CD14-positive monocyte (primary cell): ENCODE data around the gene LGALSL. TPM values are rescaled to one million over a fixed set of nuclear protein-coding genes. Genes with fewer than 3 reads are reported as not detected.

Source experiments
- DNase-seq, 3 donors: peaks; one replicate each; pipeline ENCODE4 v3.0.0-alpha.2; 2011 to 2022
- H2AFZ ChIP-seq: 2 replicates; pipeline ENCODE4 v1.6.0; 2012; ENCODE audit warnings: mild to moderate bottlenecking, low read depth, low read length, inconsistent platforms; ENCODE audit not compliant: insufficient read depth, poor library complexity, severe bottlenecking
- H3K27ac ChIP-seq, 2 donors: 1 replicate in 1 of 2; 2 replicates in 1 of 2; pipeline ENCODE4 v1.5.1; 2012 to 2013; ENCODE audit warnings: low read length in 2 of 2, control low read depth in 1 of 2, inconsistent platforms in 1 of 2, low read depth in 1 of 2, mild to moderate bottlenecking in 1 of 2
- H3K27me3 ChIP-seq, 2 donors: one replicate each; pipeline versions ENCODE4 v1.6.0 to v1.6.1; 2011 to 2013; ENCODE audit warnings: low read length in 2 of 2; ENCODE audit not compliant: control insufficient read depth in 2 of 2, insufficient read depth in 2 of 2
- H3K36me3 ChIP-seq, 2 donors: replicated peaks in 1 of 2; 1 replicate in 1 of 2; 2 replicates in 1 of 2; pipeline versions ENCODE4 v1.5.1 to v1.6.1; 2012 to 2013; ENCODE audit warnings: low read length in 2 of 2, control low read depth in 1 of 2, inconsistent platforms in 1 of 2, mild to moderate bottlenecking in 1 of 2; ENCODE audit not compliant: insufficient read depth in 2 of 2, control insufficient read depth in 1 of 2
- H3K4me1 ChIP-seq, 2 donors: 1 replicate in 1 of 2; 2 replicates in 1 of 2; pipeline versions ENCODE4 v1.5.1 to v1.6.1; 2012 to 2013; ENCODE audit warnings: low read length in 2 of 2, control low read depth in 1 of 2, inconsistent platforms in 1 of 2, mild to moderate bottlenecking in 1 of 2, moderate library complexity in 1 of 2; ENCODE audit not compliant: insufficient read depth in 2 of 2, control insufficient read depth in 1 of 2
- H3K4me2 ChIP-seq: replicated peaks from 2 replicates; pipeline ENCODE3; 2012; ENCODE audit warnings: low read length, moderate library complexity, mild to moderate bottlenecking; ENCODE audit not compliant: poor library complexity, severe bottlenecking; ENCODE audit errors: extremely low read depth
- H3K4me3 ChIP-seq, 3 experiments: fragments of 200-600 bp in 1 of 3; sonication (generic) in 1 of 3; replicated peaks in 1 of 3; 1 replicate in 2 of 3; 2 replicates in 1 of 3; pipeline ENCODE4 v1.5.1; 2011 to 2013; ENCODE audit warnings: low read length in 3 of 3, mild to moderate bottlenecking in 3 of 3, control low read depth in 2 of 3, low read depth in 2 of 3, inconsistent platforms in 1 of 3, moderate library complexity in 1 of 3
- H3K79me2 ChIP-seq: 2 replicates; pipeline ENCODE4 v1.6.0; 2012; ENCODE audit warnings: mild to moderate bottlenecking, control low read depth, inconsistent platforms, low read length, moderate library complexity; ENCODE audit not compliant: insufficient read depth
- H3K9ac ChIP-seq: 2 replicates; pipeline ENCODE4 v1.6.0; 2017; ENCODE audit warnings: low read length, mild to moderate bottlenecking; ENCODE audit not compliant: insufficient read depth, poor library complexity, severe bottlenecking
- H3K9me3 ChIP-seq, 2 donors: replicated peaks in 1 of 2; 1 replicate in 1 of 2; 2 replicates in 1 of 2; pipeline versions ENCODE4 v1.5.1 to v1.6.1; 2012 to 2013; ENCODE audit warnings: low read length in 2 of 2, control low read depth in 1 of 2; ENCODE audit not compliant: control insufficient read depth in 1 of 2, insufficient read depth in 1 of 2
- H4K20me1 ChIP-seq: 2 replicates; pipeline ENCODE4 v1.6.0; 2012; ENCODE audit warnings: mild to moderate bottlenecking, low read length, control low read depth, moderate library complexity; ENCODE audit not compliant: insufficient read depth
- H3K27ac Mint-ChIP-seq, 7 donors: one replicate each; pipeline ENCODE4 v1.8.0; 2020; ENCODE audit warnings: mild to moderate bottlenecking in 7 of 7, mixed read lengths in 7 of 7, moderate library complexity in 6 of 7, inconsistent platforms in 2 of 7
- H3K27me3 Mint-ChIP-seq, 3 donors: one replicate each; pipeline ENCODE4 v1.8.0; 2021 to 2022; ENCODE audit warnings: low read depth in 3 of 3, mild to moderate bottlenecking in 3 of 3, mixed read lengths in 3 of 3, moderate library complexity in 3 of 3, inconsistent platforms in 1 of 3
- H3K36me3 Mint-ChIP-seq, 2 donors: one replicate each; pipeline ENCODE4 v1.8.0; 2020; ENCODE audit warnings: mixed read lengths in 2 of 2, inconsistent platforms in 1 of 2, mild to moderate bottlenecking in 1 of 2
- H3K4me1 Mint-ChIP-seq: one replicate; pipeline ENCODE4 v1.8.0; 2020; ENCODE audit warnings: mild to moderate bottlenecking, mixed read lengths
- H3K4me3 Mint-ChIP-seq, 2 donors: one replicate each; pipeline ENCODE4 v1.8.0; 2020; ENCODE audit warnings: mild to moderate bottlenecking in 2 of 2, mixed read lengths in 2 of 2, moderate library complexity in 1 of 2
- H3K9me3 Mint-ChIP-seq, 7 donors: one replicate each; pipeline ENCODE4 v1.8.0; 2020 to 2022; ENCODE audit warnings: mixed read lengths in 7 of 7, mild to moderate bottlenecking in 6 of 7, moderate library complexity in 6 of 7, inconsistent platforms in 2 of 7
- CTCF ChIP-seq: fragments of 200-600 bp; IDR thresholded peaks from one replicate; pipeline ENCODE4 v1.8.0; 2022; ENCODE audit warnings: antibody characterized with exemption, mild to moderate bottlenecking
- WGBS: methylation state at CpG from one replicate; pipeline ENCODE4 v1.1.5; 2013; ENCODE audit warnings: missing lambda C conversion rate; ENCODE audit not compliant: insufficient coverage; 5-methylcytosine and 5-hydroxymethylcytosine counted together
- intact Hi-C, 2 donors: fragments of 100-400 bp; cut with micrococcal nuclease; formaldehyde crosslinking; loops; one replicate each; pipeline versions ENCODE4 v1.15.0 to v1.15.1; 2023
- polyA plus RNA-seq, 3 donors: library from polyadenylated mRNA; depleted of rRNA in 1 of 3; unstranded in 2 of 3; stranded (reverse) in 1 of 3; fragments of 300-500 nt in 2 of 3; fragments of >200 nt in 1 of 3; fragmentation: Illumina TruSeq in 2 of 3; gene quantifications; 1 replicate in 2 of 3; 2 replicates in 1 of 3; pipeline ENCODE4 v1.2.3, GENCODE V29; 2012 to 2021

Gene LGALSL
- polyA plus RNA-seq, 3 donors = 0.04 to 0.30 (median 0.22) TPM

GRCh38 chr2:64477037-64477436, 23.1 kb downstream of the LGALSL start:
- H3K36me3 ChIP-seq = no peaks in the 10 kb centered on the region
- H3K27me3 Mint-ChIP-seq = peaks cover 0 to 5% (median 2%) of the 10 kb centered on the region in 3 donors
- no peaks in the 10 kb centered on the region for H3K9me3 ChIP-seq
- 100% methylated on average over 1 of the region's 1 CpG for WGBS
- H3K4me3 Mint-ChIP-seq = no peak overlapping the region
- H3K9ac ChIP-seq = no peak overlapping the region
- no peak overlapping the region for H3K27ac ChIP-seq
- no peaks in the 10 kb centered on the region for H3K9me3 Mint-ChIP-seq
- H2AFZ ChIP-seq = no peak overlapping the region
- no peaks in the 10 kb centered on the region for H3K36me3 Mint-ChIP-seq
- H3K4me1 Mint-ChIP-seq = peaks cover 14% of the 10 kb centered on the region
- H4K20me1 ChIP-seq = no peaks in the 10 kb centered on the region
- DNase-seq = no peak
- H3K27me3 ChIP-seq = no peaks in the 10 kb centered on the region
- H3K27ac Mint-ChIP-seq = no peak overlapping the region
- H3K4me1 ChIP-seq = peaks cover 8 to 10% of the 10 kb centered on the region in 2 donors
- H3K4me2 ChIP-seq = no peak overlapping the region
- H3K4me3 ChIP-seq = no peak overlapping the region
- TF ChIP-seq CTCF = no peak
- no peaks in the 10 kb centered on the region for H3K79me2 ChIP-seq
- intact Hi-C loops = no loop called here

- TF ChIP-seq CTCF = no peak
- Histone ChIP-seq H3K4me1 (peaks cover 8 to 10% of the 10 kb centered on the region in 2 donors), H3K9me3 (no peaks in the 10 kb centered on the region), H3K27ac (no peak overlapping the region), H3K27me3 (no peaks in the 10 kb centered on the region), H3K36me3 (no peaks in the 10 kb centered on the region), H4K20me1 (no peaks in the 10 kb centered on the region), H3K4me3 (no peak overlapping the region), H3K79me2 (no peaks in the 10 kb centered on the region), H3K9ac (no peak overlapping the region), H2AFZ (no peak overlapping the region), H3K4me2 (no peak overlapping the region)
- intact Hi-C loops = no loop called here
- Mint-ChIP-seq H3K4me3 (no peak overlapping the region), H3K27ac (no peak overlapping the region), H3K36me3 (no peaks in the 10 kb centered on the region), H3K4me1 (peaks cover 14% of the 10 kb centered on the region), H3K27me3 (peaks cover 0 to 5% (median 2%) of the 10 kb centered on the region in 3 donors), H3K9me3 (no peaks in the 10 kb centered on the region)
- WGBS = 96% methylated on average over 3 of the region's 4 CpGs
- DNase-seq = no peak
These were observed 24.0 kb downstream of the LGALSL start for GRCh38 chr2:64477979-64478378.
